Activated CD4-positive, alpha-beta T cell treated with anti-CD3 and anti-CD28 coated beads, Interleukin-2, amount 50 U/mL, for 48 hours (primary cell): ENCODE data around the gene ADARB1.
A peak's percentile ranks its signal among the peaks of the same experiment; 100 is the strongest.

Experiments used
- DNase-seq, 2 experiments: peaks; one replicate each; pipeline ENCODE4 v3.0.0-alpha.2; 2020

ADARB1 gene

DNA sequence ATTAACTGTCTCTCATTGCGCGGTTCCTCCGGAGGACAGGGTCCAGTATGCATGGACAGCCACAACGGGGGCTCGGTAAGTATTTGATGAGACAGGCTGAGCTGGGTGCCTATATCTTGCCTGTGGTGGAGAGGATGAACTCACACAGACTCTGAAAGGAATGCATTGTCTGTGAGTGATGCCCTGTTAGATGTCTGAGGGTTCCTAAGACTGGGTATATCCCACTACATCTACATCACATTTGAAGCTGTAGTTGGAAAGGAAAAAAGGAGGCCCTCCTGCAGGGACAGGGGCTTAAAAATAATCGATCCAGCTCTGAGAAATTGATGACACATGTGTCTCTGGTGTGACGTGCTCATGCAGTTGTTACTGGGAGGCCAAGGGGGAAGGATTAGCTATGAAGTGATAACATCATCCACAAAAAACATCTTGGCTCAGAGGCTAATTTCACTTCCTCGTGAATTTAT is 1.9 kb downstream of the ADARB1 start:
- peak in 1 of 2 experiments; percentile 26 for DNase-seq

DNA sequence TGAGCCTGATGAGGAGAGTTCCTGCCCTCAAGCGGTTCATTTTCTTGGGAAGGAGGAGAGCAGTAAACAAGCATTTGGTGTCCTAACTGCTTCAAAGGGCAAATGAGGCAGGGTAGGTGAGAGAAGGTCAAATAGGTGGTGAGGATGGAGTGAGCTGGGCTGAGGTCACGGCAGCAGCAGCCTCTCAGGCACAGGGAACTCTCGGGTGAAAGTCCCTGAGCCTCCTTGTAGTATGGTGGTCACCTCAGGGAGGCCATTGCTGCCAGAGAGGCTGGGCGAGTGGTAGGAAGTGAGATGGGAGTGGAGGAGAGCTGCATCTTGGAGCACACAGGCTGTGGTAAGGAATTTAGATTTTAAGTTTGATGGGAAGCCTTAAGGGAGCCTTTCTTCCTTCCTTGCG is 4.0 kb downstream of the ADARB1 start:
- DNase-seq, result no peak

DNA sequence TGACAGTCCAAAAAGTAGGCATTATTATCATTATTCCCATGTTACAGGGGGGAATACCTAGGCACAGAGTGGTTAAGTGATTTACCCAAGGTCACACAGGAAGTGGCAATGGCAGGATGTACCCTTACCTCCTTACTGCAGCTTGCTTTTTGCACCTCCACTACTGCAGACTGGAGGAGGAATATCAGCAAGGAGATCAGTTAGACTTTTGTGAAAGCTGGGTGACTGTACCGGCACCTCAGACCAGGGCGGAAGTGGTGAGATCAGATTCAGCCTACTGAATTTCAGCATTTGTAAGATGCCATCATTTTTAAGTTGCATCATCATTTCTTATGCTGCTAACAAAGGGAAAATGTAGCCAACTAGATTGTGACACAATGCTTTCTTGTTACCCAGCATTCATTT is 4.5 kb downstream of the ADARB1 start:
- DNase-seq, result peak; percentile 66 to 76

DNA sequence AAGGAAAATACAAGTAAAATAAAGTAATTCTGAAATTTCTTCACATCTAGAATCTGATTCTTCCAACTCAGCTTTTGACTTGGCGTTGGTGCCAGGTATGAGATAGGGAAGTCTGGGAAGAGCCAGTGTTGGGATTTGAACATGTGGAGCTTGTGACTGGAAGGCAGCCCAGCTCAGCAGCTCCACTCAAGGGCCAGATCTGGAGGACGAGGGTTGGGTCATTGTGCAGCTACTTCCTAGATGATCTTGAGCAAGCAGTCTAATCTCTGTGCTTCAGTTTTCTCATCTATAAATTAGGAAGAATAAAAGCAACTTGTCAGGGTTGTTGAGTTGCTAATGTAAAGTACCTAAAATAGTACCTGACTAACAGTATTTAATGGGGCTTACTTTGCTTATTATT is 5.0 kb downstream of the ADARB1 start:
- no peak for DNase-seq

DNA sequence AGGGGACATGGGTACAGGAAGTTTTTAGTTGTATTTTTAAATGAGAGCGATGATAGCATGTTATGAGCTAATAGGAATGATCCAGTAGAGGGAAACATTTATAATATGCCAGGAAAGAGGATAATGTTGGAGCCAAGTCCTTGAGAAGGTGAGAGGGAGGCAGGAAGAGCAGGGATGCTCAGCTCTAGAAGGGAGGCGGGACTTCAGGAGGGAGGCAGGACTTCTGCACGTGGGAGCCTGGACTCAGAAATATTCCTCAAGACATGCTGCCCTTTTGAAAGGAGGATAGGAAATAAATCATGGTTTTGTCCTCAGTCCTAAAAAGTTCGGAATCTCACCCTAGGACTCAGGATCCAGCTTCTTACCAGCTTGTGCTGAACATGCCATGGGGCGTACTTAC is 5.9 kb downstream of the ADARB1 start:
- DNase-seq, result no peak

DNA sequence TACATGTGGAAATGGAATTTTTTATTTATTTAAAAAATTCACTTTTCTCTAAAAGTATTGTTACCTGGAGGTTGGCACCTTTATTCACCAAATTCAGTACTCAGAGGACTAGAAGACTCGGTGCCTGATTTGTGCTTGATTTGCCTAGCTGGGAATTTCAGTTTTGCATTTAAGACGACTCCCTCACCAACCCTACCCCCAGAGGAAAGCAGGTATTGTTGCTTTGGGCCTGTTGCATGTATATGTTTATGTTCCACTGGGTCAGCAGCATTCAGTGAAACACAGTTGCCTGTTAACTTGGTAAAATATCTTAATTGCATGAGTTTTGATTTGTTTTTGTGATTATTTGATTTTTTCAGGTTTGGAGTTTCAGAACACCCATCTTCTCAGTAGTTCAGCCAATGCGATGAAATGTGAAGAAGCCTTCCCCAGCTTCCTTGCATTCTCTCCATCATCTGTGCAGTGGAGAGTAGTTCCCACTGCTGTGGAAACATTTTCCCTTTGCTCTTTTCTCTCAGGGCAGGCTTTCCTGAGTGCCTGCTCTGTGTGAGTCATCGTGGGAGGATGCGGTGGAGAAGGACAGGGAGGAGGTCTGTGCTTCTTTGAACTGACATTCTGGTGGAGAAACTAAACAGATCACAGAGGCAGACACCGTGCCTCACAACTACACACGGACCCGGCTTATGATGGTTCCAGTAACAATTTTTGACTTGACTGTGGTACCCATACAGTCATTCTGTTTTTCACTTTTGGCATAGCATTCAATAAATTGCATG is 6.4 kb downstream of the ADARB1 start:
- peak; percentile 39 to 57 for DNase-seq

DNA sequence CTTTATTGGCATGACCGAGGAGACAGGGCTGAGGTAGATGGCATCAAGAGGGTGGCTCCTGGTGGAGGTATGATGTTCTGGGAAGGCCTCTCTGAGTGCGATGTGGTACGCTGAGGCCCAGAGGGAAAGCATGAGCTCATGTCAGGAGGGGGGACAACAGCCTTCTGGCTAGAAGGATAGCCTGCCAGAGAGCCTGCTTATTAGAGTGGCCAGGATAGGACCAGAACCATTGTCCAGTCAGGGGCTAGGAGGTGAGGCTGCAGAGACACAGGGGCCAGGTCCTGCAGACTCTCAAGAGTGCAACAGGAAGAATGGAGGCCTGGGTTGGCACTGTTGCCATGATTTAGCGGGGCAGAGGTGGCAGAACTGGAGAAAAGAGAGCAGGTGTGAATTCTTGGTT is 7.3 kb downstream of the ADARB1 start:
- no peak for DNase-seq

DNA sequence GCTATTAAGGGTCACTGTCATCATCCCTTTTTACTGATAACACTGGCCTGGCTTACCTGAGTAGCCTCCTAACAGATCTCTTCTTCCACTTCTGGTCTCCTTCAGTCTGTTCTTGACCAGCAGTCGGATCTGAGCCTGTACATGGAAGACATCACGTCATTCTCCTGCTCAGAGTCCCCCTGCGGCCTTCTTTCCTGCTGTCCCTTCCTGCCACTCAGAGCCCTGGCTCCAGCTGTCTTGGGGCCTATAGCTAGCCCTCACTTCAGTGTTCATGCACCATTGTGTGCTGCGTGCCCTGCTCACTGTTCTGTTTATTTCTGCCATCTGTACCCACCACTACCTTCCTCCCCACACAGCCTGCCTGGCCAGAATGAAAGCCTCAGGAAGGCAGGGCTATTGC is 8.4 kb downstream of the ADARB1 start:
- DNase-seq, result no peak

DNA sequence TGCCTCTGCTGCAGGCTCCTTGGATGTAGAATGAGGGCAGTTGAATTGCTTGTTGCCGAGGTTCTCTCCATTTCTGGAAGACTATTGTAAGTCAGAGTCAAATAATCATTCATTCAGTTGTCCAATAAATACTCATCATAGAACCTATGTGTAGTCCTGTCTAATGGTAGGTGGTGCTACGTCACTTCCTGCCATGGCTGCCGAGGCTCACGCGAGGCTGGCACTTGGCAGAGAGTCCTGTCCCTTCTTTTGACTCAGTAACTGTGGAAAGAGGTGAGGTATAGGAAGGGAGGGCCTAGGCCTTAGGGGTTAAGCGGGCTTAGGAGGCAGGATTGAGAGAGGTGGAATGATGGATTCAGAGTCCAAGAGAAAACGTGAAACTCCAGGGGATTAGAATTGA is 9.7 kb downstream of the ADARB1 start:
- DNase-seq, result no peak

DNA sequence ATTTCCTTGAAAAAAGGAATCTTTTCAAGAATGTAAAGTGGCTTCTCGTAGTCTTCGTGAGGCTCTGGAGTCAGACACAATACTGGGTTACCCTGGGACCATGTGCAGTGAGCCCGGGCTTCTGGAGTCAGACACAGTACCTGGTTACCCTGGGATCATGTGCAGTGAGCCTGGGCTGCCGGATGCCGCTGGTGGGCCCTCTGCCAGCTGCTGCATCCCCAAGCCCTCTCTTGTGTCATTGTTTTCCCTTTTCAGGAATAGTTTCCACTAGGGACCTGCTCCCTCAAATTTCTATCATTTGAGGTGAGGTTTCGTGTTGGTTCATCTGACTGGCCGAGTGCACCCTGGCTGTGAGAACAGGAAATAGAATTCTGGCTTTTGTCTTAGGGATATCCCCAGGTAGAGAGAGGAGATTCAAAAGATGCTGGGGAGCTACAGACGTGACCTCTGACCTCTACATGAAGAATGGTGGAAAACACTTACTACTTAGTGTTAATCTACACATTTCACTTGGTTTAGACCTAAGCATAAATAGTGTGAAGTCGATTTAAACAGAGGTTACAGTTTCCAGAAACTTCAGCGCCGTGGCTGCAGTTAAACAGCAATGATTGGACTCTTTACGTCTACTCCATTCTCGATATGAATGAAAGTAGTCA is 10.6 kb downstream of the ADARB1 start:
- DNase-seq, result no peak

DNA sequence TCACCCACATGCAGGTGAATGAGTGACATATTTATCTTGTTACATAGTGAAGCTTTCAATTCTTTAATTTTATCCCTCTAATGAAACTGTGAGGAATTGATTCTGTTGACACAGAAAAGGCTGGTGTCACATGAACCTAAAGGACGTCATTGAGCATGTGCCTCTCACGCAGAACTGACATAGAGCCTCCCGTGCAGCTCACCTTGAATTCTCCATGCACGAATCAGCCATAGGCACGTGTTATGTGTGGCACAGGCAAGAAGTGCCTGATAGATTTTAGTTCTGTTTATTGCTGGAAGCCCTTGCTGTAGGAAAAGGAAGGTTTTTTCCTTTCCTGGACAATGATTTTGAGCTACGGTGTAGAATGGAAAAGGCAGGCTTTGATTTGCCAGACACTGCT is 11.3 kb downstream of the ADARB1 start:
- no peak for DNase-seq

DNA sequence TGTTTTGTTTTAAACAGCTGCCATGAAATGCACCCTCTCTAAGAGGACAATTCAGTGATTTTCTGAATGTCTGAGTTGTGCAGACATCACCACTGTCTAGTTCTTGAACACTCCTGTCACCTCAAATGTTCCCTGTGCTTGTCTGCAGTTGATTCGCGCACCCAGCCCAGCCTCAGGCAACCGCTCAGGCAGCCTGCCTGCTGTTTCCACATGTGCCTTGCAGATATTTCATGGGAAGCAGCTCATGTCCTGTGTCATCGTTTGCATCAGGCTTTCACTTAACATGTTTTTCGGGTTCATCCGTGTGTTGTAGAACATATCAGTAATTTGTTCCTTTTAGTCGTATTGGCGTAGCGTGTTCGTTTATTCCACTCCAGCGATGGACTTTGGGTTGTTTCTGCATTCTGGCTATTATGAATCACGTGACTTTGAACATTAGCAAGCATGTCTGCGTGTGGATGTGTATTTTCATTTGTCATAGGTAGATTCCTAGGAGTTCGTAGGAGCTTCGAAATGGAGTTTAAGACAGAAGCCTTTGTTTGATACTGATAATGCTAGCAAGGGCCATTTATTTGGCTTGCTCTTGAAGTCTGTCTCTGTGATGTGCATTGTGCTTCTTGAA is 12.1 kb downstream of the ADARB1 start:
- no peak for DNase-seq

DNA sequence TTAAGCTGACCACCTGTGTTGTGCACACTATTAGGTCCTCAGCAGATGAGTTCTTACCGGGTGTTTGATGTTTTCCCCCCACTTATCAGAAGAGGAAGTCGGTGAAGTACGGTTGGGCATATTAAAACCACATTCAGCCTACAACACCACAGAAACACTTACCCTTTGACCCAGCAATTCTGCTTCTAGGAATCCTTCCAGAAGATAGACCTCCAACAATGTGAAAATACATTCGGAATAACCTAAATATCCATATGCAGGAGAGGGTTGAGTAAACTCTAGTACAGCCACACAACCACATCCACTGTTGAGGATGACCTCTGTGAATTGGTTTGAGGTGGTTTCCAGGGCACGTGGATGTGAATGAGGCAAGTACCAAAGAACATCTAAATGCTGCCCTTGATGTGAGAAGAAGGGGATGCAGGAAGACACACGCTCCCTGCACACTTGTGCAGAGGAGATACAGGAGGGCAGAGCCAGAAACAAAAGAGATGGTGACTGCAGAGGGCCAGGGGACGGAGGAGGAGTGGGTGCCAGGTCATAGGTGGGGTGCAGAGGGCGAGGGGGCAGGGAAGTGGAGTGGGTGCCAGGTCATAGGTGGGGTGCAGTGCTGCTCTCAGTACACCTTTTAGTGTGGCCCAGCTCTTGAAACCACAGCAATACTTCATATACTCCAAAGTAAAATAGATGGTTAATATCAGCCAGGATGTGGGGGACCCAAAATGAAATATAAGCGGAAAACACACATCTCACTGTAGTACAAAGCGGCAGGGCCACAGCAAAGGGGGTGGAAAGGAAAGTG is 12.8 kb downstream of the ADARB1 start:
- no peak for DNase-seq

DNA sequence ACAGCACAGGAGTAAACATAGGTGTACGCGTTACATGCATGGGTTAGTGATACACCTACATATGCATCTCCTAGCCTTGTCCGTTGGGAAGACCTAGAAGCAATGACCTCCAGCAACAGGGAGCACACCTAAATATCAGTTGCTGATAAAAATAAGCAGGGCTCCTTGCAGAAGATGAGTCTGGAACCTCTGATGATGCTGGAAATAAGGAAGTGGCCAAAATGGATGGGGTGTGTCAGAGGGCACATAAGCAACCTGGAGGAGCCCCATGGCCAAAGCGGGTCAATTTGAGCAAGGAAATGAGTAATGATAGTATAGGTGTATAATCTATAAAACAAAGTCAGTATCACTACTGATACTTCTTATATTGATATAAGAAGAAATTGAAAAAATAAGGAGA is 13.7 kb downstream of the ADARB1 start:
- peak in 1 of 2 experiments; percentile 1 for DNase-seq

DNA sequence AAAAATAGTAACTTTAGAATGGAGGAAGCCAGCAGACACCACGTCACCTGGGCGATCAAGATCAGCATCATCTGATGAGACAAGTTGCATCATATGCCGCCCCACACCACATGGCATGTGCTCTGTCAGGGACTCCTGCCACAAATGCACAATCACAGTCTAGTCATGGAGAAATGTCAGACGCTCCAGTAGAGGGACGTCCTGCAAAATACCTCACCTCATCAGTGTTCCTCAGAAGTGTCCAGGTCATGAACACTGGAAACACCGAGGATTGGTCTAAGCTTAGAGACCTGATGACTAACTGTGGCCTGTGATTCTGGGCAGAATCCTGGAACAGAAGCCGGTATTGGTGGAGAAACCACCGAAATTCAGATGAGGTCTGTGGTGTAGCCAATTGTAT is 14.3 kb downstream of the ADARB1 start:
- DNase-seq, result peak in 1 of 2 experiments; percentile 9

DNA sequence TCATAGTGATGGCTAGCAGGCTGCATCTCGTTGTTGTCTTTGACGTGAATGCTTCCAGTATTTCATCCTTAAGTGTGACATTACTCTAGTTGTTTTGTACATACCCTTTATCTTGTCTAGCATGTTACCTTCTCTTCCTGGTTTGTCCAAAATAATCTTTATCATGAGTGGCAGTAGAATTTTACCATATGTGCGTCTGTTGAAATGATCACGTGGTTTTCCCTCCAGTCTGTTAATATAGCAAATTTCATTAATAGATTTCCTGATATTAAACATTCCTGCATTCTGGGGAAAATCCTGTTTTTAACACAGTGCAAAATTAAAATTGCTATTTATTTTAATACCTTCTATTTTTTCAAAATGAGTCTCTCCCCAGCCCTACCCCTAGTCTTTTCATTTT is 15.6 kb downstream of the ADARB1 start:
- DNase-seq, result no peak

DNA sequence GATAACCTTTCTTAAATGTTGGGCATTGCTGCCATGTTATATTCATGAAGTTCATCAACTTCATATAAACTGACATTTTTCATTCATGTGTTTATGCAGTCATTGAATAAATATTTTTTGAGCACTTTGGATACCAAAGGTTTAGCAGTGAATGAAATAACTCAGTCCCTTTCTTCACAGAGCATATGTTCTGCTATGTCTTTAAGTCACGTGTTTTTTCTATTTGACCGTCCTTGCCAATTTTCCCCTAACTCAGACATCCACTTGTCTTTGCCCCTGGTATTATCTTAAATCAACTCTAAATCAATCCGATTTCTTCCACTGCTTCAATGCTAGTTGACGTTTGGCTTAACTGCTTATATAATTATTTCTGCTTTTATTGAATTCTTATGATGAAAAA is 16.6 kb downstream of the ADARB1 start:
- no peak for DNase-seq

DNA sequence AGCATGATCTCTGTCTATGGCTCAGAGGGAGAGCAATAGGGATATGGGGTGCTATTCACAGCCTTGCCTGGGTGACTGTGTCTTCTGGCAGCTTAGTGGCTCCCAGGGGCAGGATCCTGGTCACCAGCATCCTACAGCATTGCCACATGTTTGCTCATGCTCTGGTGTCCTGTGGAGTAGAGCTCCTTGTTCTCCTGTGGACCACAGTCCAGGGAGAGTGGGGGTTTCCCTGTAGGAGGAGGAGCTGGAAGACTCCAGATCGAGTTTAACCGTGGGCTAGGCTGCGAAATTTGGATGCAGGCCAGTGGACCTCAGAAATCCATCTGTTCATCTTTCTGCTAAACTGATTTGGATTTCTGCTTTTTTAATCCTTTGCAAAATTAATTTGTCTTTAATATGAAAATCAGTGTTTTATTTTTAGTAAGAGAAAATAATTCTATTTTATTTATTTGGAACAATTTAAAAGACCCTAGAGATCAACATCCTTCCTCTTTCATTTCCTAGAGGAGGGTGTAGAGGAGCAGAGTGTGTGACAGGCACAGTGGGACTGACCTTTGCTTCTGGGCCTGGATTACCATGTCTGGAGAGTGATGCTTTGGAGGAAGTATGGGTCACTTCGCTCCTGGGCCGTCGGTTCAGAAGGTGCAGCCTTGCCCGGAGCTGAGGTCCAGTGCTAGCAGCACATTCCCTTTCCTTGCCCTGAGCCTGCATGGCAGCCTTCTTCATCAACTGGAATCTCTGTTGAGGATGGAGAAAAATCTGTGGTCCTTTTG is 17.4 kb downstream of the ADARB1 start:
- DNase-seq, result no peak

DNA sequence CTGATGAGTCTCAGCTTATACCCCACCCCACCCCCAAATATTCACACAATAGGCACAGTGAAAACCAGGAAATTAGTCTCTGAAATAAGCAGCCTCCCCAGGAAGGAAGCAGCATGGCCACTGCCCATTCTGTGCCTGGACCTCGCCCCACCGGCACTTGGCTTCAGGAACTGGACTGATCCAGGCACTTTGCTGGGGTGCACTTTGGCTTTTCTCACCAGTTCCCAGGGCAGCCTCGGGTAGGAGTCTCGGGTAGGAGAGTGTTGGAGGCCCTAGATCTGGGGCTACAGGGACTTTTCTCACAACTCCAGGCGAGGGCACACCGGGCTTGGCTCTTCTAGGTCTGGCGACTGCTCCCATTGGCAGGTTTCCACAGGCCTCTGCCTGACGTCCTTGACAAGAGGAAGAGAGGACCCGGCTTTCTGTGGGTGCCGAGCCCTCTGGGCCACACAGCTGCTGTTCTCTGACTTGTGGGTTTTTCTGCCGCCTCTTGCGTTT is 18.7 kb downstream of the ADARB1 start:
- peak in 1 of 2 experiments; percentile 1 for DNase-seq

DNA sequence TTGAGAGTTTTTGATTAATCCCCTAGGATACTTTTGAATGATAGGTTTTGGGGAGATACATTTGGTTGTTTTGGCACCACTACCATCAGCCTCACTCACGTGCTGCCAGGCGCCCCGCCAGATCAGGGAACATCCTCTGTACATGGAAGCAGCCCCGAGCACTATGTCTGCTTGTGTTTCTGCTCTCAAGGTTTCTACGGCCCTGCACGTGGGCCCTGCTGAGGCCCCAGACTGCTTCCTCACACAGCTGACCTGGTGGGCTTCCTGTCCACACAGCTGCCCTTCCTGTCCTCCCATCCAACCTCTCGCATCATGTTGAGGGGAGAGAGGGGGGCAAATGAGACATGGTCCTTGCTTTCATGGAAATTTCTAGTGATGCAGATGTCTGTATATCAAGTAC is 20.0 kb downstream of the ADARB1 start:
- no peak for DNase-seq

DNA sequence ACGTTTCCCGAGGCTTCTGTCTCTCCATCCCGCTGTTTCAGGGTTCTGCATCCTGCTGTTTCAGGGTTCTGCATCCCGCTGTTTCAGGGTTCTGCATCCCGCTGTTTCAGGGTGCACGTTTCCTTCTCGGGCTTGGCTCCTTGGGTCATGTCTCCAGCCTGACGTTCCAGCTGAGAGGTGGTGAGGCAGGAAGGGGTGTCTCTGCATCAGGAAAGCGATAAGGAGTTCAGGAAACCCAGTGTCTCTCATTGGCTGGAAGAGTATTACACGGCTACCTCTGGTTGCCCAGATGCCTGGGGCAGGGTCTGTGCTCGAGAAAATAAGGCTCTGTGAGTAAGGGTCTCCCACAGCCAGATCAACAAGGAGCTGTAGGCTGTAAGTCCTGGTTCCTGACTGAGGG is 21.1 kb downstream of the ADARB1 start:
- DNase-seq, result no peak

DNA sequence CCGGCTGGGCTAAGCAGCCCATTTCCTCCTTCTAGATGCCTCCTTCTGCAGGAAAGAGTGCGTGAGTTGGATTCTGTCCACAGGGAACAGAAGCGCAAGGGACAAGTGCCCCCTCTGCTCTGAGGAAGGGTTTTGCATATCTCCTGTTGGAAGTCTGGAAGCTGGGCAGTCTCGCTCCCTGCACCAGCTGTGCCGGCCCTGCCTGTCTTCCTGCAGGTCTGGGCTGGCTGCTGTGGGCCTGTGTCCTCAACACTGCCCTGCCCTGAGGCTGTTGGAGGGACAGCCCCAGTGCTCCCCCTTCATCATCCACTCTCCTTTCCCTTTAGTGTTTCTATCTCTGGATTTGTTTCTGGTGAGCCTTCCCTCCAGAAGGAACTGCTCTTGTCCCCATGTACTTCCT is 21.8 kb downstream of the ADARB1 start:
- no peak for DNase-seq
